Hypothalamus (tissue), 51 donors: Measurements from ENCODE around the gene ZNF488.
A peak's percentile ranks its signal among the peaks of the same experiment; 100 is the strongest.

Experiments
- DNase-seq, 51 donors: peaks; one replicate each; lab custom pipeline; 2025; lab: John Stamatoyannopoulos, UW

The ZNF488 gene

GRCh38 chr10:47383261-47384147 is 589 bp downstream of the ZNF488 start:
- no peak for DNase-seq

DNA sequence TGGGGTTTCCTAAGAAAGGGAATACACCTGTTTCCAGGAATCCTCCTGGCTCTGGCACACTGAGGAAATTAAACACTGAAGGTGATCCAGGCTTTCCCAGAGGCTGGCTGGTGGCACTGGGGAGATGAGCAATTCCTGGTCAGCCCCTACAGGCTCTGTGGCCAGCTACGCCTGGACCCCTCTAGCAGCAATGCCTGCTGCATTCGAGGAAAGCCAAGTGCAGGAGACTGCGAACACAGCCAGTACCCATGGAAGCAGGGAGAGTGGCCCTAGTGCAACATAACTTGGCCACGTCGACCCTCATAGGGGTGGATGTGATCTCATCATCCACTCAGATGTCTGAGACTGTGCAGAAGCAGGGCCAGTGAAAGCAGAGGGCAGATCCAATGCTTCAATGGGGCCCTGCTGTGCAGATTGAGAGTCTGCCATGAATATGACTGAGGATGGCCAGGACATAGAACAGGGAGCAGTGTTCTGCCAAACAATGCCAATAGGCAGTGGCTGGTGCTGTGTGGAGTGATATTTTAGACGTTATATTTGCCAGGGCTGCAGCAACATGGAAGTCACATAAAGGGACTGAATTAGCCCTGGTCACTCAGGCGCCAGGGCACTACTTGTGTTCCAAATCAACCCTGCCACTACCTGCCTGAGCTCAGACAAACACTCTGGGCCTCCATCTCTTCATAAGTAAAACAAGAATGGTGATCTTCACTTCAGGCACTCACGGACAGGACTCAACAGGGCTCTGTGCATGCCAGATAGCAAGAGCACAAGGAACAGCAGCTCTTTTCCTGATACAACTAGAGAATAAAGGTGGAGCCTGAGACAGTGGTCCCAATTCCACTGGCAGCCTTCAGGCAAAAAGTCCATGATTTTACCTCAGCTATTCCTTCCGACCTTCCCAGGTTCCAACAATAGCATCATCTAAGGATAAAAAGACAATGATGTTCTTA is 2.4 kb downstream of the ZNF488 start:
- peak in 15 of 51 donors; percentile 22 to 74 (median 45) for DNase-seq

DNA sequence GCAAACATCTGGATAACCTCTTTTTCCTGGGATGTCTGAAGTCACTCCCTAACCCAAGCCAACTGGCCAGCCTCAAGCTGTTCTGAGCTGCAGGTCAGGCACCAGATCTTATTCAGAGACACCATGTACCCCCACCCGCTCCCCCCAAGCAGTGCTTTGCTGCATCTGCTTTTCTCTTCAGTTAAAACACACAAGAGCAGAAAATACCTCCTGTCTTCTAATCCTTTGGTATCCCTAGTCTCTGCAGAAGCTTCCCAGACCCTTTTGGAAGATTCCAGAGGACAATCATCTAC is 3.0 kb downstream of the ZNF488 start:
- DNase-seq: peak in 1 of 51 donors; percentile 54

- peak in 1 of 51 donors; percentile 61 for DNase-seq
Measured at GRCh38 chr10:47380341-47381102, 3.6 kb downstream of the ZNF488 start.

DNA sequence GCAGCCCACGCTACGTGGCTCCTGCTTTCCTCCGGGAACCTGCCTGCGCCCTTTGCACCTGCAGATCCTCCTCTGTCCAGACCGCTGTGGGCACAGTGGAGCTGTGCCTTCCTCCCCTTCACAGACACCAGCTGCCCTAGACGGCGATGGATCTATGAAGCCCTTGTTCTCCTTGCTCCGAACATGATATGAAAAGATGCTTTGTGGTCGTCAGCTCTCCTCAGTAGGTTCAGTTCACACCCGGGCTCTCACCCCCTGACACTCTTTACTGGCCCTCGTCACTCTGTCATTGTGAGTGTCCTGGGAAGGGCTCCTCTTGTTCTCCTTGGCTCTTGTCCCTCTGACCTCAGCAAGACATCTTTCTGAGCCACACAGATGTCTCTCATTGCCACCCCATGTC is 4.2 kb downstream of the ZNF488 start:
- peak in 31 of 51 donors; percentile 21 to 83 (median 63) for DNase-seq

DNA sequence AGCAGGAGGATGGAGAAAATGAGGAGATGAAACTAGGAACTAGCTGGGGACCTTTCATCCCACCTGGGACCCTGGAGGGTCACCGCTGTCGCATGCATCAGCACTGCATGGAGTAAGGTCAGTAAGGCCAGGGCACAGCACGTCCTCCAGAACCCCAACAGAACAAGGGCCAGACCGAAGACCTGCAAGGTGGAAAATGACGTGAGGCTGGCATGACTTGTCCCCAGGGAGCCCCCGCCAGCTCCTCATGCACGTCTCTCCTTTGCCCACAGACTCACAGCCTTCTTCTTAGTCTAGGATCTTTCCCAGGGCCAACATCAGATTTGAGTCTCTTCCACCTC is 4.7 kb downstream of the ZNF488 start:
- peak in 1 of 51 donors; percentile 59 for DNase-seq

- no peak for DNase-seq
Measured at GRCh38 chr10:47378606-47379444, 5.3 kb downstream of the ZNF488 start.

DNA sequence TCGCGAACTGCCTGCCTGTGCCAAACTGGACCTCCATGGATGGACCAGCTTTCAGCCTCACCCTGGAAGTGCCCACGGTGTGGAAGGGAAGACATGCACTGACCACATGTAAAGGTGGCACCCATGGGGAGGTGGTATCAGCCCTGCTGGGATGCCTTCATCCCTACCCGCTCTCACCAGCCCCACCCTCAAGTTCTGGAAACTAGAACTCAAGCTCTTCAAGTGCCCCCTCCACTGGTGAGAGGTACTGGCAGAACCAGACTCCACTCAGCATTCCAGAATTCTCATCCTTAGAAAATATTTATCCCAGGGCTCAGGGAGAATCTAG is 5.9 kb downstream of the ZNF488 start:
- peak in 1 of 51 donors; percentile 23 for DNase-seq

DNA sequence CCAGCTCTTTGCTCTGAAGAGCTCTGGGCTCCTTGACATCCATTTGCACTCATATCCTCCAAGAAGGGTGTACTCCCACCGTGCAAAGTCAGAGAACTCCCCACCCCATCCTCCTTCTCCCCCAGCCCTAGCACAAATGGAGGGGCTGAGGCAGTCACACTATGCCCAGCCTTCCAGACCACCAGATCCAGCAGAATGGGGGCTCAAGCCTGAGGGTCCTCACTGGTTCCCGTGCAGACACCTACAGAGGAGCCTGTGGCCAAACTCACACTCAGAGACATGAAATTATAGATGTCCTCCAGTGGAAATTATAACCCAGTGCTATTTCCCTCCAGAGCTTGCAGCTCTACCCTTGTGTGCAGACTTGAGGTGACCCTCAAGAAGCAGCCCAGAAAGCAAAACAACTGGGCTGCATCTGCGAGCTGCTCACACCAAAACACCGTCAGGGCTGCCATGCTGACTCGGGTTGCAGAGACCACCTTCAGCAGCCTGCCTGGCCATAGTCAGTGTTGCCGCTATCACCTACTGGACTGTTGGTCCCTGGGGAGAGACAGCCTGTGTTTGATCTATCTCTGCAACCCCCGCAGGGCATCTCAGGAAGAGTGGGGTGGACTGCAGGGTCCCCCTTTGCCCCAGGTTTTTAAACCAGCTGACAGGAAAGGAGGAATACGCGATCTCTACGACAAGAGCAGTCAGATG is 7.4 kb downstream of the ZNF488 start:
- peak in 1 of 51 donors; percentile 47 for DNase-seq

GRCh38 chr10:47374611-47375536 is 9.2 kb downstream of the ZNF488 start:
- DNase-seq: no peak

DNA sequence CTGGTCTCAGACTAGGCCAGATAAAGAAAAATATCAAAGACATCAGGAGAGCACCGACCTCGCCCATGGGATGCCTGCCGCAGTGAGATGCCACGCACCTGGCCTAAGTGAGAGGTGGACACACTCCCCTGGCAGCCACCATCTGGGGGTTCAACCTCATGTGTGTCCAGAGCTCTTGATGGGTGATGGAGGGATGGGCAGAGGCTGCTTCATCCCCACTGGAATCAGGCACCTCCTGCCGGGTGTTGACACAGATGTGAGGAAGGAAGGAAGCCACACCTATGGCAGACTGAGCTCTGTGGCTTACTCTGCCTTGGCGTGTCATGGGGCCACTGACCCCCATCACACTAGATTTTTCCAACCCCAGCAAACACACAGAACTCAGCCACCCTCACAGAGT is 11.4 kb downstream of the ZNF488 start:
- DNase-seq: no peak

- DNase-seq: no peak
Measured at GRCh38 chr10:47371629-47372485, 12.2 kb downstream of the ZNF488 start.

GRCh38 chr10:47370878-47371277 is 13.2 kb downstream of the ZNF488 start:
- DNase-seq: no peak

- no peak for DNase-seq
Measured at GRCh38 chr10:47370015-47370767, 13.9 kb downstream of the ZNF488 start.

DNA sequence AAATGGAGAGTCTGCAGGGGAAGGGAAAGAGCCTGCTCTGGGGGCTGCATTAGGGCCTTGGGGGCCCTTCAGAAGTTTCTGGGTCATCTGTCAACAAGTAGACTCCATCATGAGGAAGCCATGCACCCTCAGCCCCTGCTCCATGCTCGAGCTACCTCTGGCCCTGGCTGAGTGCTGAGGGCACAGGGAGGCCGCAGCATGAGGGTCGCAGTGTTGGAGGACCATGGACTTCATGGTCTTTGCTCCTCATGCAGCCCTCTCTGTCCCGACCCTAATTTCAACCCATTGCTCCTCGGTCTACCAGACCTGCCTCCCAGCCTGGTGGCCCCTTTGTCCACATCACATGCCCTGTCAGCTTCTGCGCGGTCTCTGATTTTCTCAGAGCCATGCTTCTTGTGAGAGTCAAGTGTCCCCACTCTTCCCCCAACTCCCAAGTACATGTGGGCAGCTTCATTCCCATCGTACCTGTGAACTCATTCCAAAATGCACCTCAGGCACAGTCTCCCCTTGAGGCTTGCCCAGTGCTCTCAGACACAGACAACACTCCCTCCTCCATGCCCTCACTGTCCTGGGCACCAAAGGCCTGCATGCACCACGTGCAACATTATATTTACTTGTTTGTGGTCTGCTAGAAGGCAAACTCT is 14.7 kb downstream of the ZNF488 start:
- DNase-seq: no peak
